Frontal cortex (tissue), 4 donors: Measurements from ENCODE around the gene NOBOX. TPM values are rescaled to one million over a fixed set of nuclear protein-coding genes. Genes with fewer than 3 reads are reported as not detected.
"Not testable (repeated sequence)": the region's sequence is repeated elsewhere in the genome, so short reads cannot be mapped to it uniquely, and the experiment has no call there.

ENCODE experiments used
- DNase-seq, 2 donors: peaks; one replicate each; pipeline ENCODE4 v3.0.0; 2012; ENCODE audit warnings: low spot score in 2 of 2
- FAIRE-seq: peaks from 2 replicates; lab custom pipeline; 2012; peaks lifted over from hg19 to GRCh38; lab: Jason Lieb, UNC
- total RNA-seq: library from RNA; depleted of rRNA; stranded (reverse); fragments of >200 nt; gene quantifications from one replicate; pipeline ENCODE4 v1.2.3, GENCODE V29; 2014
- donor health status: control.
- donor health status: control.
- donor health status: control.

NOBOX gene
- not detected for total RNA-seq

DNA sequence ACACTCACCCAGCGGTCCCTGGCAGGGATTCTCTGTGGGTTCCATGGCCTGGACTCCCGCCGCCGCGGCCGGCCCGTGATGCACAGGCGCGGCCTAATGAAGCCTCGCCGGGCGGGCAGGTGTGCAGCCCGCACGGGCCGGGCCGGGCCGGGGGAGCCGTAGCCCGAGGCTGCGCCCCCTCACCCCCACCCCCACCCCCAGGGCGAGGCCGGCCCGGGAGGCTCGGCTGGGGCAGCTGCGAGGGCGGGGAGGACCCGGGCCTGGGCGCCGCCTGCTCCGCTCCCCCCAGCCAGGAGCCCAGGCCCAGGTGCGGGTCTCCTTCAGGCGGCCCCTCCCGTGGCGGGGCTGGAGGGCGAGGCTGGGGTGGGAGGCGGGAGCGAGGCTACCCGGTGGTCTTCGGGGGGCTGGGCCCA is at the start of gene NOBOX:
NOBOX (minus strand) TSS at position 45 of the 413 bp plus-strand sequence.
- no peak for DNase-seq
- FAIRE-seq = no peak

DNA sequence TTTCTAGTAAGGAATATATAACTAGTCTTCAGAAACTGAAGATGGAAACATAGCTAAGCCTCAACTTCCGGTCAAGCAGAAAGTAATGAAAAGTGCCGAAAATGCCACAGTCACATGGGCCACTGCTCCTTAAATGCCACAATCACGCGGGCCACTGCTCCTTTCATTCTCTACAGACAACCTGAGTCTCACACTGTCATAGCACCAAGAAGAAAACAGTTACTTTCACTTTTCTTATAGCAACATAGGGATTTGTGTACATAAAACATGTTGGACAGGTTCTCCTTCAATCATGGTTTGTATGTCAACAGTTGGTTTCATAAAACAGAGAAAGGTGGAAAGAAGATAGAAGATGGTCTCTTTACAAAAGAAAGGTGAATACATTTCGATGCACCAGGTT is 48.6 kb upstream of the NOBOX start:
- no peak for FAIRE-seq
- no peak for DNase-seq

DNA sequence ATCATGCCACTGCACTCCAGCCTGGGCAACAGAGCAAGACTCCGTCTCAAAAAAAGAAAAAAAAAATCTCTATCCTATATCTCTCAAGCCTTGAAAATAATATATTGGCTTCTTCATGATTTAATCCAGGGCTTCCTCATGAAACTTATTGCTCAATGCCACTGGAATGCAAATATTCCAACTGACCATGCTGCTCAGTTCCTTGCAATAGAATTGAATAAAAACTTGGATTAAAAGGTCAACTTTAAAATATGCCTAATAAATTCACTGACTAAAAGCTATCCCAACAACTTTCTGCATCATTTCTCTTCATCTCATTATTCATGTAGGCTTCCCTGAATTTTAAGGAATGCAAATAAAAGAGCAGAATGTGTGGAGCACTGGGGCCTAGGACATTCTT is 42.1 kb upstream of the NOBOX start:
- DNase-seq (no peak), FAIRE-seq (no peak)

DNA sequence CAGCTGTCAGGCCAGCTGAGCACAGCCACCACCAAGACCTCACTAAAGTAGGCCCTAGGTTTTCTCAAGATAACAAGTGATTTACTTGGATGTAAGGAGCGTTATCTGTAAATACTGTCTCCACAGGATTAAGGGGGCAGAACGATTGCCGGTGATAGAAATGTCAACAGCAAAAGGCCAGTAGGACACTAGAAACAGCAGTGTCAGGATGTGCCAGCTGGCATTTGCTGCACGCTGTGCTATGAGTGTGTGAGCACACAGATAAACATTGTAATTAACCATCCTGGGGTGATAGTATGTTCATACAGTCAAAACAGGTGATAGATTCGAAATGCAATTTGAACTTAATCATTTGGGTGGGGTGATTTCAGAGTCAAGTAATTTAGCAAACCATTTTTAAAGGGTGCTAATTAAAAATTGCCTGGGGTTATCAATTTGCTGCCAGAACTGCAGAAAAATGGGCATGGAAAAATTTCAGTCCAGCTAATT is 36.3 kb upstream of the NOBOX start:
- DNase-seq = no peak
- no peak for FAIRE-seq

DNA sequence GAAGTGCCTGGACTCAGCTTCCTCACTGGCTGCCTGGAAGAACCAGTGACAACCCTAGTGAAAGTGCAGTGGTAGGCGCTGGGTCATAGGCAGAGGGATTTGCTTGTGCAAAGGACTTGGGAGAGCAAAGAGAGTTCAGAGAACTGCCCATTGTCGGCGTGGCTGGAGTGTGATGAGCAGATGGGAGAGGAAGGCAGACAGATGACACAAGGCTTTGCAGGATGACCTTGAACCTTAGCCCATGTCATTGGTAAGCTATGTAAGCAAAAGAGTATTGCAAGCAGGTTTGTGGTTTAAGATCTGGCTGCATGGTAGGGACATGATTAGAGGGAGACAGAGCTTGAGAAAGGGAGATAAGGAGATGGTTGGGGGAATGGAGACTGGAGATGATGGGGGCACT is 35.3 kb upstream of the NOBOX start:
- DNase-seq (no peak), FAIRE-seq (no peak)

DNA sequence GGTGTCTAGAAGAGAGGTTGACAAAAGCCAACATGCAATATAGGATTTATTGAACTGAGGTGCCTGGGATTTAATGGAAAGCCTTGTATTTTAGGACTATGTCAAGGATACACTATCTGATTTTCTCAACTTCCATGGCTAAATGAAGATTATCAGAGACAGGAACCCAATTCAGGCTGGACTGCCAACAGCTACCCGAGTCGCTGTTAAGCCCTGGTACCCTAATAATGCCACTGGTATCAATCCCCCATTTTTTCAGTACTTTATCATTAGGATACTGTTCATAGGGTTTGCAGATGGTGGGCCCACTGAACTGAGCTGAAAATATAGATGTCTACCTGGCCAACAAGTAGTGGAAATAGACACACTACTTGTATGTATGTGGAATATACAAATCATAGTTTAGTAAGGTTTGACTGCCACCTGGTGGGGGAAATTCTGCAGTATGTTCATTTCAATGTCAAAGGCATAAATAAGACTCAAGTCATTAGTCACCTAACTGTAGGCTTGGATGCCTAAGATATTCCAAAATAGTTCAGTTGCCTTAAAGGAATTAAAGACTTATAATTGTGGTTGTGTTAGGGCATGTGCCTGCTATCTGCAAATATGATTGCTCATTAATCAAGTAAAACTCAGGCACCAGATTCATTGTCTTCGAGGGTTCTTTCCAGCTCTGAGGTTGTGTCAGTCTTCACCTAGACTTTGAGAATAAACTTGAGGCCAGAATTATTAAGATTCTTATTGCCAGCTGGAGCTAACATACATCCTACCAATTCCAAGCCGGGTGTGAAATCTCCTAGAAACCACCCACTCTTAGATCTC is 34.1 kb upstream of the NOBOX start:
- peak in 1 of 2 donors; percentile 22 for DNase-seq
- FAIRE-seq = no peak

DNA sequence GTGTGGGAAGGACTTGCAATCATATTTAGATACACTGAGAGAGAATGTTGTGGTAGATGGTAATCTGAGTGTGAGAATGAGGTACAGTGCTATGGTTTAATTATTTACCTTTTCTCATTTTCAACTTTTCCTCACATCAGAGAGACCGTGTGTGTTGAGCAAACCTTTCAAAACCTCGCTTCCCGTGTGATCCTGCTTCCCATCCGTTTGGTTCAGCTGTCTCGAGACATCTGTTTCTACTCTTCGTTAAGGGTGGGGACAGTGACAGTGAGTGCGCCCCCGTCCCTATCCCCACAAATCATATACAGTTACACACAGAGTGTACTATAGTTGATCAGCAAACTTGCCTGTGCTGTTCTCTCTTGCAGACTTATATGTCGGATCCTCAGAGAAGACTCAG is 33.0 kb upstream of the NOBOX start:
- DNase-seq (no peak), FAIRE-seq (no peak)

DNA sequence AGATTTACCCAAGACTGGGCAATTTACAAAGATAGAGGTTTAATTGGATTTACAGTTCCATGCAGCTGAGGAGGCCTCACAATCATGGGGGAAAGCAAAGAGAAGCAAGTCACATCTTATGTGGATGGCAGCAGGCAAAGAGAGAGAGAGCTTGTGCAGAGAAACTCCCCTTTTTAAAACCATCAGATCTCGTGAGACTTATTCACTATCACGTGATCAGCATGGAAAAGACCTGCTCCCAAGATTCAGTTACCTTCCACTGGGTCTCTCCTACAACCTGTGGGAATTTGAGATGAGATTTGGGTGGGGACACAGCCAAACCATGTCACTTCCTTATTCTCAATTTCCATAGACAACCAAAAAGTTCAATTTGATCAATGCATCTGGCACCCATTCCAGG is 24.9 kb upstream of the NOBOX start:
- no peak for FAIRE-seq

DNA sequence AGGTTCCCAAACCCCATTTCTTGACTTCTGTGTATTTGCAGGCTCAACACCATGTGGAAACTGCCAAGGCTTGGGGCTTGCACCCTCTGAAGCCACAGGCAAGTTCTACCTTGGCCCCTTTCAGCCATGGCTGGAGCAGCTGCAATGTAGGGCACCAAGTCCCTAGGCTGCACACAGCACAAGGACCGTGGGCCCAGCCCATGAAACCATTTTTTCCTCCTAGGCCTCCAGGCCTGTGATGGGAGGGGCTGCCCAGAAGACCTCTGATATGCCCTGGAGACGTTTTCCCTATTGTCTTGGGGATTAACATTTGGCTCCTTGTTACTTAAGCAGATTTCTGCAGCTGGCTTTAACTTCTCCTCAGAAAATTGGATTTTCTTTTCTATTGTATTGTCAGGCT is 24.0 kb upstream of the NOBOX start:
- not testable (repeated sequence) for DNase-seq, FAIRE-seq

More for the DNA sequence above, 24.9 kb upstream of the NOBOX start:
- no peak for DNase-seq

DNA sequence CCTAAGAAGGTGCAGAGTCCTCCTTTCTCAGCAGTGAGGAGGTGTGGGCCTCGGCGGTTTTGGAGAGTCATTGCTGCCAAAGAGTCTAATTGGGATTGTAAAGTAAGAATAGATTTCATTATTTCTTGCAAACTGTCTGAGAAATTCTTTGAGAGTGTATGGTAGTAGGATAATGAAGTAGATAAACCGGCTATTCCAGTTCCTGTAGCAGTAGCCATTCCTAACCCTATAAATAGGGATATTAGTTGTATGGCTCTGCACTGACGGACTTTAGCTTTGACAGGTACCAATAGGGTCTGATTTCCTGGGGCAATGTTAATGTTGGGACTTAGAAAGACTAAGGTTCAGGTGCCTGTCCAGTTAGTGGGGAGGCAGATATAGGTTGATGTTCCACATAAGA is 15.4 kb upstream of the NOBOX start:
- DNase-seq, FAIRE-seq: not testable (repeated sequence)

DNA sequence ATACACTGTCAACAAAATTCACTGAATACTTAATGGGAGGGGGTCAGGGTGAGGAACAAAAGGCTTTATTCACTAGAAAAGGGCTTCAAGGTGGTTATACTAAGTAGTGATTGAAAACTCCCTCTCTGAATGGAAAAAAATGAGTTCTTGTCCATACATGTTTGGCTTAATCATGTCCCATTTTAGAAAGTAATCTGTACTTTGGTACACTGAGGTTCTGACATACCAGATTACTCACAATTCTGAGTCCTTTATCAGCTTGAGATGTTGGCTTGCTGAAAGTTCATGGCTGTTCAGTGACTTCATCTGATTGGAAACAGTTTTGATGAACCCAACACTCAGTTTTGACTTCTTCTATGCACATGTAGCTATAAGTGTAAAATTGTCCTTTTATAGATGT is 12.8 kb upstream of the NOBOX start:
- DNase-seq (no peak), FAIRE-seq (no peak)

DNA sequence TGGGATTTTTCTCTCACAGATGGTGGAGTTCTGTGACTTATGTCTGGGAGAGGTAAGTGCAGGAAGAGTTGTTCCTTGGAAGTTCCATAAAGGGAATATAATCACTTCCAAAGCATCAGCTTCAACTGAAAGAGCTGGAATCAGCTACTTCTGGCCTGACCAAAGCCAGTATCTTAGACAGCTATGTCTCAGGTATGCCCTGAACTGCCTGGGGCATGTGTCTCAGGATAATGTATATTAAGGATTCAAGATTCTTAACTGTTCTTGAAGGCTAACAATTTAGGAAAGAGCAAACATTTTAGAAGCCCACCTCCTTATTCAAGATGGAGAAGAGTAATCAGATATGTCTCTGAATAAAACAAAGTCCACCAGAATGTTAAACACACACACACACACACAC is 12.4 kb upstream of the NOBOX start:
- FAIRE-seq = no peak
- no peak for DNase-seq

DNA sequence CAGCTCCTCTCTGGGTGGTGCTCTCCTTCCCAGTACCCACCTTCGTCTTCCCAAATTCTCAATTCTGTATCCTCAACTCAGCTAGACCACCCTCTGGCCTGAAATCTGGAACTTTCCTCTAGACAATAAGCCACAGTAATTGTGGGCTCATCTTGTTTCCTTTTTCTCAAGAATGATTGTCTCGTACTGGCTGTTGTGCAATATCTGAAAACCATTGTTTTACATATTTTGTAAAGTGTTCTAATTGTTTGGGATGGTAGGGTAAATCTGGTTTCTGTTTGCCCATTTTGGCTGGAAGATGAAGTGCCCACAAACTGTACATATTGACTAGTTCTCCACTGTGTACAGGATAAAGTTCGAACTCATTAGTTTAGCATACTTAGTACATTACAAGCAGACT is 11.3 kb upstream of the NOBOX start:
- FAIRE-seq (no peak), DNase-seq (no peak)

DNA sequence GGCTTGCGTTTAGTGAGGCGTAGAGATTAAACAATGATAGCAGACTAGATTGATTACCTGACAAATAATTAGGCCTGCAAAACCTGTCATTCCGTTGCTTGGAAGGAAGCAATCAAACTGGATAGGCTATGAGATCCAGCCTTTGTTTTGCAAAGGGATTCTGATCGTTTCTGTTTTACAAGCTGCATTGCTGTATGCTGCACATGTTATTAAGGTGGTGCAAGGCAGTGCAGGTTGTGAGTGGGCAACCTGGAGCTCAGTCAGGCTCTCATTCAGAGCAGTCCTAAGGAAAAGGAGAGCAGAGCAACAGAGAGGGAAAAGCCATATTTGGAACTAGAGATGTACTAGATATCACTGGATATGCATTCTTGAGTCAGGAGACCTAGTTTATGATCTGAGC is 6.9 kb upstream of the NOBOX start:
- no peak for FAIRE-seq

DNA sequence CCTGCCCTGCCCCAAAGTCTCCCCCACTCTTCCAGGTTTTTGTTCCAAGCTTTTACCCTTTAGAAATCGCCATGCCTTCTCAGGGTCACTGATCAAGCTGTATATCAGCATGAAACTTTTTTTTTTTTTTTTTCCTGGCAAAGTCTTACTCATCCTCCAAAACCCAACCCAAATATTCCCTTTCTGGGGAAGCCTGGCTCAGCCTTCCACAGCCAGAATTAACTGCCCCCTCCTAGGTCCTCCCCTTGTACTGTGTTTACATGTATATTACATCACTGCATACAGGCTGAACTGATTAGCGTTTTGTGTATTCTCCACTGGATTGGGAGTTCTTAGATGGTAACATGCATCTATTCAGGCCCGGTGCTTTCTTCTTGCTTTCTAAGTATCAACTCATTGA is 4.6 kb upstream of the NOBOX start:
- DNase-seq (no peak), FAIRE-seq (no peak)

More for the DNA sequence above, 6.9 kb upstream of the NOBOX start:
- no peak for DNase-seq

DNA sequence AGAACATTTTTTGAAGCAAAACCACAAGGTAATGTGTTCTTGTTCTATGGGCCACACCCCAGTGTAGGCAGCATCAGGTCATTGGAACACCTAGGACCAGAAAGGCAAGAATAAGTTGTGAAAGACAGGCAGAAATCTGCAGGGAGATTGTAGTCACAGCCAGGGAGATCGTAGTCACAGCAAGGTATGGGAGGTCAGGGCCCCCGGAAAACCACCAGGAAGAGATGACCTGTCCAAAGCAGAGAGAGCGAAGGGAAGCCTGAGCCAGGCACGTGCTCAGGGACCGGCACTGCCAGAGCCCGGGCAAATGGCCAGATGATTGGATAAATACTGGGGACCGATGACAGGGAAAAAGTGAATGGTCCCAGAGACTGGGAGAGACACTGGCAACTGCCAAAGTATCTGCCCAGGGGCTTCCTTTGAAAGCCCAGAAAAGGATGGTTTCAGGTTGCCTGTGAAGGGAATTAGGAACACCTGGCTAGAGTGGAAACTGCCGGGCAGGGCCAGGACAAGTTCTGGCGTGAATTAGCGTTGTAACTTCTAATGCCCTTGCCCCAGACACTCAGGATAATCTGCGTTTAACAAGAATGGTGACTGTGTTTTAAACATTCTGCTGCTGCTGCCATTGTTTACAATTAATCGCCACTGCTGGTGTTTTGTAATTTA is 3.9 kb upstream of the NOBOX start:
- no peak for FAIRE-seq
- no peak for DNase-seq

DNA sequence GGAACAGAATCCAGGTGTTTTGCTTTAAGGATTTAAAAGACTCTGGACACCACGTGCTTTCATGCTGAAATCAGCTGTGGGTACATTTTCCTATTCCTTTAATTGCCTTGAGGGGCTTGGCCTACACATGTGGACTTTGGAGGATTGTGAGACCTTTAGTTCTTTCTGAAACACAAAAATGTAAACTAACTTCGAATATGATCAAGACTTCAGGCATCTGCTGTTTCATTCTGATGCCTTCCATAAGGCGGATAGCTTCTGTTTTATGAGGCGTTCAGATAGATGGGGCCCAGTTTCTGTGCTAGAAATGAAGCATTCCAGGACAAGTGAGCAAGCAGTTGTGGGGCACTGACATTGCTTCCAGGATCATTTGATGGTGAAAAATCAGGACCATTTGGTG is 1.5 kb upstream of the NOBOX start:
- DNase-seq (no peak), FAIRE-seq (no peak)

DNA sequence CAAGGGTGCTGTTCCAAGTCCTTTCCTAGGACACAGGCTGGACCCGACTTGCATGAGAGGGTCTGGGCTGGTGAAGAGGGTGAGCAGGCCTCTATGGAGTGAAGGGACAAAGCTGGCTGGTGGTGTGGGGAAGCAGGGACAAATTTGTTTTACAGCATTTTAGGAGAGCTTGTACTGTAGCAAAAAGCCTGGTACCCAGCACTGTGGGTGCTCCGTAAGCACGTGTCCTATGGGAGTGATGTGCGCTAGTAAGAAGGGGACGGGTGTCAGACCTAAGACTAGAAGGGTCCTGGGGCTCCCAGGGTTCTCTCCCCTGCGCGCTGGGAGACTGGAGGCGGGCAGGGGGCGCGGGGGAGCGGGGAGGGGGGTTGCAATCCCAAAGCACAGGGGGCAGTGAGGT is 391 bp downstream of the NOBOX start:
- DNase-seq = no peak
- FAIRE-seq = no peak

DNA sequence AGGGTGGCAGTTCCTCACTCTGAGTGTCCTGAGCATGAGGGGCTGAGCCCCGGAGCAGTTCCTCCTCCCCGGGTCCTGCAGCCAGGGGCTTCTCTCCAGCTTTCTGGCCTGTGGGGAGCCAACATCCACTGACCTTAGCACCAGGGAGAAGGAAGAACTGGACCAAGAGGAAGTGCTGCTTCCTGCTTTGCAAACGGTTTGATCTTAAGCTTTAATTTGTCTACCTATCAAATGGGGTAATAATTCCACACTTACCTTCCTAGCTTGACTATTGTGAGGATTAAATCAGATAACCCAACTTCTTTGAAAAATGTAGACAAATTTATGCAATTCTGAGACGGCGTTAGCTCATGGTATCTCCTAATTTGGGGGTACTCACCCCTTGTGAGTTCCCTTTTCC is 2.0 kb downstream of the NOBOX start:
- no peak for DNase-seq
- FAIRE-seq = no peak

DNA sequence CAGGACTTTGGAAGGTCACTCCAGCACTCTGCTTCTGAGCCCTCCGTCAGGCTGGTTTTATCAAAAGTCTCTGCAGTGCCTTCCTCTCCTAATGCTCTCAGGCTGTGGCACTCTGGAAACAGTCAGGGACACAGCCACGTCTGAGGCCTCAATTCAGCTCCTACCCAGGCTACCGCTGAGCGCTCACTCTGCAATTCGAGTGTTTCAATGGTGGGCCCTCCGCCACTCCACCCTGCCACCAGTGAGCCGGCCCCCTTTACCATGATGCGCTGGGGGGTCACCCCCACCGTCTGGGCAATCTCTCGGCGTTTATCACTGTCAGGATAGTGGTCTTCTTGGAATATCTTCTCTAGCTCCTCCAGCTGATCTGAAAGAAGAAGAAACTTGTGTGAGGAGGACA is 3.5 kb downstream of the NOBOX start:
- FAIRE-seq = no peak
- no peak for DNase-seq

DNA sequence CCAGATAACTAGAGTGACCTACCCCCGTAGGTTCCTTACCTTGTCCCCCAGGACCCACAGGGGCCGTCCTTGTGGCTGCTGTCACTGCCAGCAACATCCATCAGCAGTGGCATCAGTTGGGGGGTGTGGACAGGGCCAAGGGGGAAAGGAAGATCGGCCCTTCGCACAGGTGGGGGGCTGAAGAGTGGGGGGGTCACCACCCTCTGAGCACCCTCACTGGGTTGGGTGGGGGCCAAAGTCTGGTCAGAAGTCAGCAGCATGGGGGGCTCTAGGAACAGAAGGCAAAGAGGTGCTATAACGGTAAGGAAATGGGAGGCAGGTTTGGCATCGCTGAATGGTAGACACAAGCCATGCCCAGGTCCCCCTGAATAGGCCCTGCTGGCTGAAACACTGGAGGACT is 4.6 kb downstream of the NOBOX start:
- DNase-seq (no peak), FAIRE-seq (no peak)
